ENCODE measurements around the gene SPCS2.
"Not testable (repeated sequence)": the region's sequence is repeated elsewhere in the genome, so short reads cannot be mapped to it uniquely, and the experiment has no call there.

The SPCS2 gene

GRCh38 chr11:75002516-75002915, 53.5 kb downstream of the SPCS2 start:
- no peak for DNase-seq

GRCh38 chr11:75004215-75004614, 55.1 kb downstream of the SPCS2 start:
- no peak for DNase-seq

- no peak for DNase-seq
Measured at GRCh38 chr11:75011357-75011756, 62.3 kb downstream of the SPCS2 start.

DNA sequence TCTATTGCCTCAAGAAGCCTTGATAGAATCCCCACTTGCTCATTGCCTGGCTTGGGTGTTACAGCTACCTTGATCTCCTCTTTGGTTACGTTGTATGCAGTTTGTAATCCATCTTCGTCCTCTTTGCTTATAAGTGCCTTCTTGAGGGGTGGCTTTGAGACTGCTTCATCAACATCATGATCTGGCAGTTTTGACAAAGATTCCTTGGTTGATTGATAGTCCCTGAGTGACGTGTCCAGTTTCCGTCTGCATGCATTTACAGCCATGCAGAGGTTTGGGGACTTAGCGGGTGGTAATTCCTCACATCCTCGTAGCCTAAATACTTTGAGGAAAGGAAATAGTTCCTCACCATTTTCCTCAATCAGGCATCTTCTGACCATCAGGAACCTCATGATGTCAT, 62.8 kb downstream of the SPCS2 start:
- no peak for DNase-seq

DNA sequence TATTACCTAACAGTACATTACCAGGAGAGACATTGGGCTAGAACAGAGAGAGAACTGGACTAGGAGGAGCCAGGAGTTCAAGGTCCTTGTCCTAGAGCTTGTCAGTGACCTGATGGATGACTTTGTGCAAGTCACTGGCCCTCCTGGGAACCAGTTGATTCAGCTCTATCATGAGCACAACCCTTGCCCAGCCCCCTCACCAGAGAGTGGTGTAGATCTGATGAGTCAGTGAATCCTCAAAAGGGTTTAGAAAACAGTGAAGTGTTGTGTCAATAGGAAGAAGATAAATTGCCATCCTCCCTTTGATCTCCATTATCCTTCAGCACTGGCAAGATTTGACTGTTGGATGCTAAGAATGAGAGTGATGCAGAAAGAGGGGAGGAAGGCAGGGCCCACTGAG, 64.0 kb downstream of the SPCS2 start:
- no peak for DNase-seq

- DNase-seq, result no peak
Measured at GRCh38 chr11:75014129-75014528, 65.1 kb downstream of the SPCS2 start.

DNA sequence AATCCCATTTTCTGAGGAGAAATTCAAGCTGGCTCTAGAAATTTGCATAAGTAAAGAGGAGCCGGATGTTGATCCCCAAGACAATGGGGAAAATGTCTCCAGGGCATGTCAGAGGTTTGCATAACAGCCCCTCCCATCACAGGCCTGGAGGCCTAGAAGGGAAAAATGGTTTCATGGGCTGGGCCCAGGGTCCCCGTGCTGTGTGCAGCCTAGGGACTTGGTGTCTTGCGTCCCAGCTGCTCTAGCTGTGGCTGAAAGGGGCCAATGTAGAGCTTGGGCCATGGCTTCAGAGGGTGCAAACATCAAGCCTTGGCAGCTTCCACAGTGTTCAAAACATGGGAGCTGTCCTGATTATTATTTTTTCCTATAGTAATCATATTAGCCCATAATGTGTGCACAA, 70.1 kb downstream of the SPCS2 start:
- not testable (repeated sequence) for DNase-seq

DNA sequence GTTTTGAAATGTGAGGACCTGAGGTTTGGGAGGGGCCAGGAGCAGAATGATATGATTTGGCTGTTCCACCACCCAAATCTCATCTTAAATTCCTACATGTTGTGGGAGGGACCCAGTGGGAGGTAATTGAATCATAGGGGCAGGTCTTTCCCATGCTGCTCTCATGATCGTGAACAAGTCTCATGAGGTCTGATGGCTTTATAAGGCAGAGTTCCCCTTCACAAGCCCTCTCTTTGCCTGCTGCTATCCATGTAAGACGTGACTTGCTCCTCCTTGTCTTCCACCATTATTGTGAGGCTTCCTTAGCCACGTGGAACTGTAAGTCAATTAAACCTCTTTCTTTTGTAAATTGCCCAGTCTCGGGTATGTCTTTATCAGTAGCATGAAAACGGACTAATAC, 71.3 kb downstream of the SPCS2 start:
- DNase-seq, result not testable (repeated sequence)

- DNase-seq, result no peak
Measured at GRCh38 chr11:75022296-75022695, 73.2 kb downstream of the SPCS2 start.

DNA sequence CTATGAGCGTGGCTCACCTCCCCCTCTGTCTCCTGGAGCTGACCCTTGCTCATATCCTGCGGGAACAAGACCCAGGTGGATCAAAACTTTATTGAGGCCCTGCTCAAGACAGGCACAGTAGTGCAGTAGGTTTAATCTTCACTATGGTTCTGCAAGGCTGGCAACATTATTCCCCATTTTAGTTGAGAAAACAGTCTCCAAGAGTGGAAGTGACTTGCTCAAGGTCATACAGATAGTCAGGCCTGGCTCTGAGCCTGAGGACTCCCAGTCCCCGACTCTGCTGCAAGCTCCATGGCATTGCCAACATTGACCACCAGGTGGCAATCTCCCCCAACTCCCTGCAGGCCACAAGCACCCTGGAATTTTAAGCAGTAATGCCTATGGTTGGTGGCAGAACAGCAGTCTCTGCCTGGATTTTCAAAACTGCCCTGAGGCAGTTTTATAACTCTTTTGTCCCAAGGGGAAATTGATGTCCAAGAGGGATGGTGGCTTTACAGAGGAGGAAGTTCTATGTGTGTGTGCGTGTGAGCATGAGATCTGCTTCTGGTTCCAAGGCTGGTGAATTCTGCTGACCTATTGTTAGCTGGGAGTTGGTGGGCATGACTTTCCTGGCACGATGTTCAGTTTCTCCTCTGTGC, 73.8 kb downstream of the SPCS2 start:
- DNase-seq, result peak in 12 of 14 donors; percentile 24 to 75 (median 46)

DNA sequence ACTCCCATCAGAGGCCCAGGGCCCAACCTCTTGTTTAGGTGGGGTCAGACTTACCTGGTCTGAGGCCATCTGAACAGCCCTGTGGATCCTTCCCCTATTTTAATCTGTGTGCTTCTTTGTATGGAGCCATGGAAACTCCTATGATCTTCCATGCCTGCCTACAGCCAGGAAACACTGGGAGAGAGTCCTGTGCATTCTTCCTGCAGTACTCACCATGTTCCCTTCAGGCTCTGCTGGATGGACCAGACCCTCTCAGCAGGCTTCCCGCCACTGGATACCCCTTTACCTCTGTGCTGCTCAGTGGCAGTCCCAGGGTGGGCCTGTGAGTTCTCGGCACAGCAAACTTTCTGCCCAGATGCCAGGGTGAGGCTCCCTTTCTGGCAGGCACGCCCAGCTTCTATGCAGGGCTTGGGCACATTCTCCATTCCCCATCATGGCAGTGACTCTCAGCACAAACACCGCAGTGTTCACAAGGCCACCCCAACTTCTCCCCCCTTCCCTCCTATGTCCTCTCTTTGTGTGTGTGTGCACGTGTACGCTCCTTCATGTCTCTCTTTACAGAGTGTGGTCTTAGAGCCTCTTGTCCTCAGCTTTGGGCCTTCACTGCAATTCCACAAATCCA, 74.5 kb downstream of the SPCS2 start:
- peak in 3 of 14 donors; percentile 24 to 54 (median 30) for DNase-seq

DNA sequence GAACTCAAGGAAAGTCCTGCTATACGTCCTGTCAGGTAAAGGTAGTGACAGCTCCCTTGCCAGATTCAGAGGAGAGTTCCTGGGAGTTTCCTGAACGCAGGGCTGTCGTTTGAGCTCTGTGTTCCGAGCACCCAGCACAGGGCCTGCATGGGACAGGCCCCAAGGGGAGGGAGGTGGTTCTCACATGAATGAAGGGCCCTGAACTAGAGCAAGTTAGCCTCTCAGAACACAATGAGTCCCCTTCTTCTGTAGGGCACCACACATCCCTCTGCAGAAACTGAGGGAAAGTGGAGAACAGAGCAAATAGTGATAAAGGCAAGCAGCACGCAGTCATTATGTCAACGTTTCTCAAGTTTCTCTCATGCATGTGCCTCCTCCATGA, 75.0 kb downstream of the SPCS2 start:
- DNase-seq, result peak in 4 of 14 donors; percentile 8 to 54 (median 22)

GRCh38 chr11:75024764-75025211, 75.7 kb downstream of the SPCS2 start:
- DNase-seq, result peak in 2 of 14 donors; percentile 3 to 7

DNA sequence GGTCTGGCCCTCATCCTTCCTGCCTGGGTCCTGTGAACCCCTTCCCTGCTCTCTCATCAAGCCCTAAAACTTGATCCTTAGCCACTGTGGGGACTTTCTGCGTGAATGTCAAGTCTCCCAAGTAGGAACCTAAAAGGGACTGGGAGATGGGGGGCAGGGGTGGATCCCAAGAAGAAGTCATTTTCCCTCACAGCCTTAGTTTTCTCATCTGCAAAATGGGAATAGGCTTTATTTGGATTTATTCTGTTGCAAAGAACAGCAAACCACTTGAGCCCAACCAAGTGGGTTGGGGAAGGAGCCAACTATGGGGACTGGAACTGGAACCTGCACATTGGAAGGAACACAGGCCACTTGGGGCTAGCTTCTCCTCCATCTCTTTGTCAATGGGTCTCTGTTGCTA, 76.5 kb downstream of the SPCS2 start:
- DNase-seq, result no peak

- no peak for DNase-seq
Measured at GRCh38 chr11:75028321-75028720, 79.3 kb downstream of the SPCS2 start.
